Measurements from ENCODE around the gene PPP1R14C.

The PPP1R14C gene

GRCh38 chr6:150116200-150116800, 26.5 kb upstream of the PPP1R14C start (continued):
- TF ChIP-seq CREB5 (CRISPR knock-in tag; IDR thresholded peaks at IDR 0.05; ENCODE audit: low read depth) (no peak), ISL1 (CRISPR knock-in tag; IDR thresholded peaks at IDR 0.05) (no peak), PPARA (CRISPR knock-in tag; IDR thresholded peaks at IDR 0.05; ENCODE audit: borderline replicate concordance) (no peak)

GRCh38 chr6:150118203-150118602, 24.6 kb upstream of the PPP1R14C start:
- ATAC-seq: no peak
- TF ChIP-seq PPARA (CRISPR knock-in tag; IDR thresholded peaks at IDR 0.05; ENCODE audit: borderline replicate concordance) (no peak), TCF4 (CRISPR knock-in tag; IDR thresholded peaks at IDR 0.05; ENCODE audit: borderline replicate concordance) (no peak), ZNF70 (CRISPR knock-in tag; IDR thresholded peaks at IDR 0.05) (no peak), POU6F1 (CRISPR knock-in tag; IDR thresholded peaks at IDR 0.05; ENCODE audit: borderline replicate concordance, low read depth) (no peak), RARB (CRISPR knock-in tag; IDR thresholded peaks at IDR 0.05) (no peak), ARNTL (CRISPR knock-in tag; IDR thresholded peaks at IDR 0.05; ENCODE audit: borderline replicate concordance, low read depth) (no peak), CSDC2 (CRISPR knock-in tag; IDR thresholded peaks at IDR 0.05) (no peak), TSHZ2 (CRISPR knock-in tag; IDR thresholded peaks at IDR 0.05) (no peak), BACH2 (CRISPR knock-in tag; IDR thresholded peaks at IDR 0.05; ENCODE audit: borderline replicate concordance) (no peak), ESRRG (CRISPR knock-in tag; IDR thresholded peaks at IDR 0.05) (no peak), ZNF565 (CRISPR knock-in tag; conservative IDR thresholded peaks at IDR 0.05; ENCODE audit: low read depth) (no peak), ZFP30 (CRISPR knock-in tag; IDR thresholded peaks at IDR 0.05) (no peak), ZFP3 (CRISPR knock-in tag; IDR thresholded peaks at IDR 0.05) (no peak)

GRCh38 chr6:150118627-150119026, 24.2 kb upstream of the PPP1R14C start:
- ATAC-seq: no peak
- TF ChIP-seq POU6F1 (CRISPR knock-in tag; IDR thresholded peaks at IDR 0.05; ENCODE audit: borderline replicate concordance, low read depth): no peak
- no peak for TF ChIP-seq ZNF565 (CRISPR knock-in tag; conservative IDR thresholded peaks at IDR 0.05; ENCODE audit: low read depth)
- no peak for TF ChIP-seq TCF4 (CRISPR knock-in tag; IDR thresholded peaks at IDR 0.05; ENCODE audit: borderline replicate concordance)
- TF ChIP-seq ZNF8 (CRISPR knock-in tag; IDR thresholded peaks at IDR 0.05): no peak
- TF ChIP-seq ARNTL (CRISPR knock-in tag; IDR thresholded peaks at IDR 0.05; ENCODE audit: borderline replicate concordance, low read depth): no peak
- no peak for TF ChIP-seq RARB (CRISPR knock-in tag; IDR thresholded peaks at IDR 0.05)
- no peak for TF ChIP-seq ZC3H10 (CRISPR knock-in tag; IDR thresholded peaks at IDR 0.05)
- TF ChIP-seq CREB5 (CRISPR knock-in tag; IDR thresholded peaks at IDR 0.05; ENCODE audit: low read depth): no peak
- TF ChIP-seq ZFP30 (CRISPR knock-in tag; IDR thresholded peaks at IDR 0.05): no peak
- no peak for TF ChIP-seq TSHZ2 (CRISPR knock-in tag; IDR thresholded peaks at IDR 0.05)
- TF ChIP-seq CSRNP3 (CRISPR knock-in tag; IDR thresholded peaks at IDR 0.05): no peak
- TF ChIP-seq TOX (CRISPR knock-in tag; IDR thresholded peaks at IDR 0.05; ENCODE audit: borderline replicate concordance): no peak
- no peak for TF ChIP-seq BACH2 (CRISPR knock-in tag; IDR thresholded peaks at IDR 0.05; ENCODE audit: borderline replicate concordance)
- no peak for TF ChIP-seq OSR1 (CRISPR knock-in tag; IDR thresholded peaks at IDR 0.05)
- TF ChIP-seq GLIS3 (CRISPR knock-in tag; IDR thresholded peaks at IDR 0.05): no peak
- TF ChIP-seq PPARA (CRISPR knock-in tag; IDR thresholded peaks at IDR 0.05; ENCODE audit: borderline replicate concordance): no peak
- no peak for TF ChIP-seq ISL1 (CRISPR knock-in tag; IDR thresholded peaks at IDR 0.05)
- TF ChIP-seq CSDC2 (CRISPR knock-in tag; IDR thresholded peaks at IDR 0.05): no peak
